DMS114 treated with DMSO at 0.1 percent for 48 hours (cell line): ENCODE results near the gene BTNL2.

Experiments used
- DNase-seq: peaks from one replicate; lab custom pipeline; 2025; ENCODE audit not compliant: unreplicated experiment; lab: John Stamatoyannopoulos, UW

BTNL2 gene

DNA sequence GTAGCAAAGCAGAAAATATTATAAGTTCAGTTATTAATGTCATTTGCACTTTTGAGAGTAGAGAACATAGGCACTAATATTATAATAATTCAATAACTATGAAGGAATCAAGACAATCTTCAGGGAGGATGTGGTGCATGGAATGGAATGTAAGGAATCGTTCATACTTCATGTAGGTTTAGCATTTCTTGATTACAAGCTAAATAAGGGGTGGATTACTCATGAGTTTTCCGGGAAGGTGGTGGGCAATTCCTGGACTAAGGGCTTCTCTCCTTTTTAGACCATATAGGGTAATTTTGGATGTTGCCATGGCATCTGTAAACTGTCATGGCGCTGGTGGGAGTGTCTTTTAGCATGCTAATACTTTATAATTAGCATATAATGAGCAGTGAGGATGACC lies 9.1 kb upstream of the BTNL2 start:
- no peak for DNase-seq

DNA sequence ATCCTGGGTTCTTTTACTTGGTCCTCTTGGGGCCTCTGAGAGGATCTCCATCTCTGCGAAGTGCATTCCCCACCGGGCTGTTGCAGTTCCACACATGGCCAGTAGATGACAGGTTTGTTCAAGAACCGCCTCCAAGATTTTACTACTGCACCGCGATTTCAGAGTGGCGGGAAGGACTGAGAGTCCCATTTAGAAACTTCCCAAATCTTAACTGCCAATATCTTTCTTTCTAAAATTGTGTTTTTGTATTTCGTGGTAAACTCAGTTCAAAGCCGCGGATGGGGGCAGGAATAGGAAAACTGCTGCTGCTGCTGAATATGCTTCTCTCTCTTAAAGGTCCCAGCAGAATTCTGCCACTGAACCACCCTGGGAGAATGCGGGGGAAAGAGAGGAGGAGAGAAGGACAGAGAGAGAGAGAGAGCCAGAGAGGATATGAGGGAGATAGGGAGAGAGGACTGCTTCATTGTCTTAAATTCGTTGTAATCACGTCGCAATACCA lies 8.6 kb upstream of the BTNL2 start:
- peak; percentile 82 for DNase-seq

DNA sequence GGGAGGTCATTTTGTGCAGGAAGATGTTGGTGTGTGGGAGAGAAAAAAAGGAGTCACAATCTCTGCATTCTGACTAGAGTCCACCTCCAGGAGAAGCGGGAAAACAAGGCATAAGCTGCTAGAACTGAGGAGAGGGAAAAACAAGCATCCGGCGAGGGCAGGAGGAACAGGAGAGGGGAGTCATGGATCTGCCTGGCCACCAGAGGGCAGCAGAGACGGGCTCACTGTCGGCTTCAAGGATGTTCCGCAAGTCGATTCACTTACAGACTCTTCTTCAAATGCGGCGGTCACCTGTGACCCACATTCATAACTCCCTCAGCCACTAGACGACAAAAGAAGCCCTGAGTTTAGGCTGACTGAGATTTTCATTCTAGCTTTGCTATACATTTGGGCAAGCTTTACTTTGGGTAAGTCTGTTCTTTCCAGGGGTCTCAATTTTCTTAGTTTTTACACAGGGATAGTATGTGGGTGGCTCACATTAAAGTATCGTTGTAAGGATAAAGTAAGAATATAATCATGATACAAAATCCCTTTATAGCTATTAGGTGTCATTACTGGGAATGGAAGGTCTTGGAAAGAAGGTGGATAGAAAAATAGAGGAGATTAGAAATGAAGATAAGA lies 6.6 kb upstream of the BTNL2 start:
- DNase-seq = peak; percentile 81

DNA sequence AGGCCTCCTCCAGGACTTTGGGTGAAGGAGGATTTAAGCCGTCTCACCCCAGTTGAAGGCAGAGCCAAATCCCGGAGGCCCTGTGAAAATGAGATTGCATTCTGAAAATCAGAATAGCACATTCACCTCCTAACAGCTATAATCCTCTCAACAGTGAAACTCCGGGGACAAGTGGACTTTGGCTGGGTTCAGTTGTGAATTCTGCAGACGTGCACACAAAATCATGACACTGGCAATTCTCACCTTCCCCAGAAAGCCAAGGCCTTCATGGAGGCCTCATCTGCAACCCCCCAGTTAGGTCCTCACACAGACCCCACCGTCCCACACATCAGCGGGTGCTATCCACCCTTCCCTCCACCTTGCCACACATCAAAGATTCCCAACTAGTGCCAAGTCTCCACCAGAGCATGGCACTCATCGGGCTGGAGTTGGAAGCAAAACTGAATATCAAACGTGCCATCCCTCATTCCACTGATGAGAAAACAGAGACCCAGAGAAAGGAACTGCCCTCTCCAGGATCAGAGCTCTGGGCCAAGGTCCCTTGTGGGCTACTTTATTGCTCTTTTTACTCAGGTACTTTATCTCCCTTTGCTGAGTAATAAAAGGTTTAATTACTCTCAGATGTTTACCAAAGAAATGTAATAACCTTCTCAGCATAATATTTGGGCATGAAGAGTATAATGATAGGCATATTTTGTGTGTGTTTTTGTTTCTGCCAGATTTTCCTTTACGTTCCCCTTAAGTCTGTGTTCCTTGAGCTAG lies 4.8 kb upstream of the BTNL2 start:
- DNase-seq = no peak

DNA sequence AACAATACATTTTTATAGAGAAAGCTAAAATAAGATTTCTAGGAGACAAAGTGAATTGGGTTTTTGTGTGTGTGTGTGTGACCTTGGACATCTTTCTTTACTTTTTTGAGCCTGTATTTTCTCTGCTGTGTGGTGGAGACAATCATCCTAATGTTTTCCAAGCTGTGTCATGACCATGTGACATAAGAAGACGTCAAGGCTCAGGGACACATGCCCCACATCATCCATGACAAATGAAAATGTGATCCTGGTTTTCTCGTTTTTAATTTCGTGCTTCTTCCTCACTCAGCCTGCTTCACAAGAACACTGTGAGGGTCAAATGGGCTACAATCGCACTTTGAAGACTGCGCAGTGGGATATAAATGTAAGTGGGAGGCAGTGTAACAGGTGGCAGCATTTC lies 3.9 kb upstream of the BTNL2 start:
- DNase-seq = no peak

DNA sequence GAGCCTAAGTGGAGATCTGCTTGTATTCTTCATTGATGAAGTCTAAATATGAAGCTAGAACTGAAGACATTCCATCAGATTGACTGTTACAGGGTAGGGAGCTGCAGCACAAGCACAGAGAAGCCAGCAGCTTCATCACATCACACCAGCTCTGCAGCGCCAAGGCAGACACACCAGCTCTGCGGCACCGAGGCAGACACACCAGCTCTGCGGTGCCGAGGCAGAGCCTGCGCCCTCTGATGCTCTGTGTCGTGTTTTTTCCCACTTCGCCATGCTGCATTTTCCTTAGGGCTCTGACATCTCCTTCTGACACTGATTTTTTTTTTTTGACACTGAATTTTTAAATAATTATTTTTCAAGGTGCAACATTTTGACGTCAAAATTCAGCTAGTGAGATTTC lies 784 bp downstream of the BTNL2 start:
- DNase-seq = no peak

DNA sequence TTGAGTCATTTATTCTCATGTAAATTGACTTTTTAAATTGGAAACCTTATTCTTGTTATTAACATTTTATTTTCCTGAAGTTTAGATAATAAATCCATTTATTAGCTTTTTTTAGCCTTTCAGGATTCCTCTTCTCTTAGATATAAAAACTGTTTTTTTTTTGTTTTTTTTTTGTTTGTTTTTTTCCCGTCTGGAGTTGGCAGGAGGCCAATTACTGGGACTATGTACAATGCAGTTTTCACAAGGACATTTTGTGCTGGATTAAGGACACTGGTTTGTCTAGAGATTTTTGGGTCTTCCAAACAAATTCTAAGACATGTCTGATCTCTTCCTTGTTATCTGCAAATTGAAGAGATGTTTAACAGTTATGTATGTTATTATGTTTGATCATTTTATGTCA lies 1.3 kb downstream of the BTNL2 start:
- no peak for DNase-seq

DNA sequence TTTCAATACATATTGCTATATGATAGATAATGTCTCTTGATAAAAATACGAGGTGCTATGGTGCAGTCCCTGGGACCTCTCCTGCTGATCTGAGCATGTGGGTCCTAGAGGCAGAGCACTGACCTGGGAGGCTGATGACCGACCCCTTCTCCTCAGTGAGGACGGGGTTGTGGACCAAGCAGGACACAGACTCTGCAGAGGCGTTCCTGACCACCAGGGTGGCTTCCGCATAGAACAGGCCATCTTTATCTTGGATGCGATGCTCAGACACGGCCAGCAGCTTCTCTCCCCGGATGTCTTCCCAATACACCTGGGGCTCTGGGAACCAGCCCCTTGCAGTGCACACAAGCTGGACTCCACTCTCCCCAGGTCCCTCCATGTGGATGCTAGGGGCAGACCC lies 4.2 kb downstream of the BTNL2 start:
- DNase-seq = no peak

DNA sequence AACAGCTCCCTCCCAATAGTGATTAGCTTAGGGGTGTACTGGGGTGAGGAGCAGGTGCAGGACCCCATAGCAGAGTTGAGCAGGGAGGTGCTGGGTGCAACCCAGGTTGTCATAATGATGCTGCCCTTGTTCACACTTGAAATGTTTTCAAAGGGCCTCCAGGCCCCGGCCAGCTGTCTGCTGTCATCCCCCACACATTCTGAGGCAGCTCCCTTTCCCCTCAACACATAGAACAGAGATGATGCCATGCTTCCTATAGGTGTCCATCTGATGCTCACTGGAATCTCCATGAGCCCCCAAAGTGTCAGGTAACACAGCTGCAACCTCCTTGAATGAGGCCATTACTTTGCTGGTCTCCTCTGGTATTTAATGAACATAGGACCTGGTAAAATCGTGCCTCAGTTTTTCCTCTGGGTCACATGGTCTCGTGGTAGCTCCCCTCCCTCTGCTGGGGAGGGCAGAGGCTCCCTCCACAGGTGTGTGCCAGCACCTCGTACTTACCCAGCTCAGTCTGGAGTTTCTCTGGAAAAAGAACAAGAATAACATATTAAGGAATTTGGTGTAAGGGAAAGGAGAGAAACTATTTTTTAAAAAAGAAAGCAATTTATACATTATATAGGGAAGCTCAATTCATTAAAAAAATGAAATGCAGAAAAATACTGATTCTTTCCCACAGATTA lies 5.6 kb downstream of the BTNL2 start:
- no peak for DNase-seq

DNA sequence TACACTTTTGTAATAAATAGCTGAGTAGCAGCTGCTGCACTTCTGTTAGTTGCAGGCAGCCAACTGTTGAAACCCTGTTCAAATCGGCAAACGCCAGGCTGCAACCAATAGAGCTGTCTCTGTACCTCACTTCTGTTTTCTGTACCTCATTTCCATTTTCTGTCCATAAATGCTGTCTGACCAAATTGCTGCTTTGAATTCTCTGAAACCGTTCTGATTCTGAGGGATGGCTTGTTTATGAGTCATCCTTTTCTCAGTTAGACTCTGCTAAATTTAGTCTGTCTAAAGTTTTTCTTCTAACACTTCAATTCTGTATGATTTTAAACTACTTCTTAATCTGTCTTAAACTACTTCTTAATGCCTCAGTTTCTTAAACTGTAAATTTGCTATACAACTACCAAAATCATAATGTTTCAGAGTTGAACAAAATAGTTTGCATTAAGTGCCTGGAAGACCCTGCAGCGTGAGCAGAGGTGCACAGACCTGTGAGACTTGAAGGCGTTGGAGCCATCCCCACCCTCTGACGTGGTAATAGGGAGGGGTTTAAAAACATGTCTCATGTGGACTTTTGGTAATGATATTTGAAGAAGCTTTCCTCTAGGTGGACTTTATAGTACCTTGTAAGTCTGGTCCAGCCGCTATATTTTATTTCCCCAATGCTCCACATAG lies 9.6 kb downstream of the BTNL2 start:
- no peak for DNase-seq

DNA sequence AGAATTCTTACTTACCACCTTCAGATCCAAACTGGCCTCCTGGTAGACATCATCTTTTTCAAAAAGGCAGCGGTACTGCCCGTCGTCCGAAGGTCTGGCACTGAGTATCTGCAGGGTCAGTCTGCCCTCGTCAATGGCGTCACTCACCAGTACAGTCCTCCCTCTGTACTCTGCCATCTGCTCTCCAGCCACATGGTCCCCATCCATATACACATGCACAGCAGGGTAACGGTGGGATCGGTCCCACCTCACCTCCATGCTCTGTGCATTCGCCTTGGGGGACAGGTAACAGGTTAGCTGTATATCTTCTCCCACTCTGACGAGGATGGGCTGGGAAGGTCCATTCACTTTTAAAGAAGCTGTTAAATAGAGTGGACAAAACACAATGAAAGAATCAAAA lies 11.0 kb downstream of the BTNL2 start:
- no peak for DNase-seq

DNA sequence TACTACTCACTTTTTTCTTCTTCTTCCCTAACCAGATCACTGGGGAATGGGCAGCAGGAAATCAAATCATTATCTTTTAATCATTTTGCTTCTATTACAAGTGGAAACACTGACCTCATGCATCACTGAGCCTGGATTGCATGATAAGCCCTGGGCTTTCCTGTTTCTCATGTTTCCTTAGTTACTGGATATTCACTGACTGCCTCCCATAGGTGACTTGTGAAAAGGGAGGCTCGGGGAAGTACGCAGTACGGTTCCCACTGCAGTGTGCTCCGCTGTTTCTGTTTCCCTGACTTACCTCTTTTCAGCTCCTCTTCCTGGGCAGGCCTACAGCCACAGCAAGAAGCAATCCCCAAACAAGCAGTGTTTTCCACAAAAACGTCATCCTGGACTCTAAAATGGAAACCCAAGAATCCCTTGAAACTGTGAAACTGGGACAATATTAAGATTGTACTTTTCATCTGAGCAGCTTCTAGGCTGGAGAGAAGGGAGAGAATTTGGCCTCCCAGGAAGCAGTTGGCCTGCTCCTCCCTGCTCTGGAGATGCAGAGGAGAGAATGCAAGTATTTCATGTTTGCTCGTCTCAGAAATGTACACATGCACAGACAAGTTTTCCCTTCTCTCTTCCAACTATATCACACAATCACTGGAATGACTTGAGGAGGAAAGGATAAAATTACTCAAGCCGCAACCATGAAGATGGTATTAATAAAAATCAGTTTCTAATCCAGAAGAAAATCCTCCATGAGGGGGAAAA lies 13.1 kb downstream of the BTNL2 start:
- no peak for DNase-seq

DNA sequence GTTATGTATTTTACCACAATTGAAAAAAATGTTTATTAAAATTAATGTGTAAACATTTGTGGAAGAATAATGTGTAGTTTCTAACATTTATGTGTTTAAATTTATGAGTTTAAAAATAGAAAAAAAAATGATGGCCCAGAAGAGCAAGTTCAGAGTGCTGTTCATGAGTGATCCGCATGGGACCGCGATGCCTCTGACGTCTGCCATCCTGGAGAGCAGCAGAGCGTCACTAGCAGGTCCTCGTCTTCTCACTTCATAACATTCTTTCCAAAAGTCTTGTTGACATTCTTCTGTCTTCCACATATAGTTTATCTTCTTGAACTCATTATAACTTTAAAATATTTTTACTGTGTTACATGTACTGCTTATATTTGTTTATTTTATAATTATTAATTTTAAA lies 15.5 kb downstream of the BTNL2 start:
- DNase-seq = no peak

DNA sequence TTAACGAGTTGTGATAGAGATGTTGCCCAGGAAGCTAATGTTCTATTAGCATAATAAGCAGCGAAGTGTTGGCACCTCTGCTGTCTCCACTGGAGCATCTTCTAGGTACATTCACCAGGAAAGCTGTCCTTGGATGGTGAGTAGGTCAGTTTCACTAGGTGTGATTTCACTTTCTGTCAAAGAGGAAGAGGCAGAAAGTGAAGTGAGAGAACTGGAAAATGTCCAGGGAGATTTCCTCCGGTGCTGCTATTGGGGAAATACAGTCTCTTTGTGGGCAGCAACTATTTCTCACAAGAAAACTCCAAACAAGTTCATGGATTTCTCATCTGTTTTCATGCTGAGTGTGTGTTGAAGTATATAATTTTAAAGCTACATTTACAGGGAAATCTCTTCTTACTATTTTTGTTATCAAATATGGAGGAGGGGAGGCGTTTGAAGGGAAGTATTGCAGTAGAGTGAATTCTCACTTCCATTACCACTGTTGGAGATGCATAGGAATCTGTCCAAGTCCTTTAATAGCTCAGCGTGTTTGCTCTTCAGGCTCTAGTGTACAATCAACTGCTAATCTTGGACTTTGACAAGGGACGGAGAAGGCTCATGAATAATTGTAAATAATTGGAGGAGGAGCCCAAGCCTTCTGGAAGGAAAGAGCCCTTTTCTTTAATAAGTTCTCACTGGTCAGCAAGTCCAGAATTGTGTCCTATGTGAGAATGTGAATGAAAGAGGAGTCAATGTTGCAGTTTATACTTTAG lies 19.2 kb downstream of the BTNL2 start:
- DNase-seq = no peak

DNA sequence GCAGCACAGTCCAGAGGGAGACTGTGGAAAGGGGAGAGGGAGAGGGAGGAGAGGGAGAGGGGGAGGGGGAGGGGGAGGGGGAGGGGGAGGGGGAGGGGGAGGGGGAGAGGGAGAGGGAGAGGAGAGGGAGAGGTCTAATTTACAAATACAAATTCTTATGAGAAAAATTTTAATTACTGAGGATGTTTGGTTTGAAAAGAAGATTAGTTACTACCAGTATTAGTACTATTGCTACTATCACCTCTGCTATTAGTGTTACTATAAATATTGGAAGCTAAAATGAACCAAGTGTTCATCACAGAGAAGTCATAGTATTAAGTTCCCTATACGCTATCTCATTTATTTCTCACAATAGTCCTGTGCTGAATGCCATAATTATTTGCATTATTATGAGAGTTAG lies 20.9 kb downstream of the BTNL2 start:
- no peak for DNase-seq

DNA sequence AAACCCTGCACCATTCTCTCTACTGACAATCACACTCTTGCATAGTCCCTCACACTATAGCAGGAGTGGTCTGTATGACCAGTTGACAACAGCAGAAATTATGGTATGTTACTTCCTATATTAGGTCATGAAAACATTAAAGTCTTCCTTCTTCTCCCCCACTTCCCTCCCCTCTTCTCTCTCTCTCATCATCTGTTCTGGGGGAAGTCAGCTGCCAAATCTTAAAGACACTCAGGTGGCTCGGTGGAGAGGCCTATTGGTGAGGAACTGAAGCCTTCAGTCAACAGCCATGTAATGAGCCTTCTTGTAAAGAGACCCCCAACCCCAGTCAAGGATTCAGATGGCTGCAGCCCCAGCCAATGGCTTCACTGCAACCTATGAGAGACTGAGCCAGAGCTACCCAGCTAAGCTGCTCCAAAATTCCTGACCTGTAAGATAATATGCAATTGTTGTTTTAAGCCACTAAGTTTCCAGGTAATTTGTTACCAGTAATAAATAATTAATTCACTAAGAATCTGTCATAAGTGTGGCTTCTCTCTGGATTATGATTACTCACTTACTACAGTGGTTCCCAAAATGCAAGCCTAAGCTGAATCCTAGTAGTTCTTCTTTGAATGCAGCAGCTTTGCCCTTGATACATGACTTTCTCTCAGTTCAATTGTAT lies 24.1 kb downstream of the BTNL2 start:
- no peak for DNase-seq

DNA sequence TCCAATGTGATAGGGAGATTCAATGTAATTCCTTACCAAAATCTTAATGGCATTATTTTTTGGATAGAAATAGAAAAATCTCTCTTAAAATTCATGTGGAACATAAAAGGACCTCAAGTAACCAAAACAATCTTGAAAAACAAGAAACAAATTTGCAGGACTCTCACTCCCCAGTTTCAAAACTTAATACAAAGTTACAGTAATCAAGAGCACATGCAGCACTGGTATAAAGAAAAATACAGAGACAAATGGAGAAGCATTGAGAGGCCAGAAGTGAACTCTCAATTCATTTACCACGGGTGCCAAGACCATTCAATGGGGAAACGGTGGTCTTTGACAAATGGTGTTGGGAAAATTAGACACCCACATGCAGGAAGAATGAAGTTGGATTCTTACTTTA lies 27.4 kb downstream of the BTNL2 start:
- no peak for DNase-seq

DNA sequence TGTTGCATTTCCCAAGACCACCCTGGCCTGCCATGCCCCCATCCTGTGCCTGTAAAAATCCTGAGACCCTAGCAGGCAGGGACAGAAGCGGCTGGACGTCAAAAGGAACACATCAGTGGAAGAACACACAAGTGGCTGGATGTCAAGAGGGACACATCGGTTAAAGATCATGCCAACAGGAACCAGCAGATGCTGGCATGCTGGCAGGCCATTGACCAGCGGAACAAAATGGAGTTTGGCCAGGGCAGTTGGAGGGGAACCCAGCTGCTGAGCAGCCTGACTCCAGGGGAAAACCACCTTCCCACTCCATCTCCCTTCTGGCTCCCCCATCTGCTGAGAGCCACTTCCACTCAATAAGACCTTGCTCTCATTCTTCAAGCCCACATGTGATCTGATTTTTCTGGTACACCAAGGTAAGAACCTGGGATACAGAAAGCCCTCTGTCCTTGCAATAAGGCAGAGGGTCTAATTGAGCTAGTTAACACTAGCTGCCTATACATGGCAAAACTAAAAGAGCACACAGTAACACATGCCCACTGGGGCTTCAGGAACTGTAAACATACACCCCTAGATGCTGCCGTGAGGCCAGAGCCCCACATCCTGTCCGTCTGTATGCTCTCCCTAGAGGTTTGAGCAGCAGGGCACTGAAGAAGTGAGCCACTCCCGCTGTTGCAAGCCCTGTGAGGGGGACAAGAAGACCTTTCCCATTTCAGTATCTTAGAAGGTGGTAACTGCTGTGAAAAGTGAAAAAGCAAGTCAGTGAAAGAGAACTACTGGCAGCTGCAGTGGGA lies 31.0 kb downstream of the BTNL2 start:
- DNase-seq = no peak

DNA sequence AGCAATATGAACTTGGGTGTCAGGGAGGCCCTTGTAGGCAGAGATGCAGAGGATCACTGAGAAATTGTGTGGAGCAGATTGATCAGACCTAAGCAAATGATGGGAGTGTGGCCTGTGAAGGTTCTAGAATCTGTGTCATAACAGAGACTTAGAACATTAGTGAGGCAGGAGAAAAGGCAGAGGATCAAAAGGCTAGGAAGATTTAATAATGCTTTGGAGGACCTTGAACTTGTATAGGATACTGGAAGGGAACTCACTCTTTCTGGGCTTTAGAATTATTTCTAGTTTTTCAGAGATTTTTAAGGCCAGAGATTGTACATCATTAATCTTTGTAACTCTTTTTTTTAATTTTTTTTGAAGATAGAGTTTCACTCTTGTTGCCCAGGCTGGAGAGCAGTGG lies 35.2 kb downstream of the BTNL2 start, which contains the start of gene TSBP1:
Gene TSBP1 (minus strand): TSS at position 101 of the 400 bp plus-strand sequence. CDS start 197 bp downstream, outside the sequence.
- DNase-seq = no peak
